GM21723 (cell line): ENCODE measurements around the gene FAF1.
"Not testable (repeated sequence)": the region's sequence is repeated elsewhere in the genome, so short reads cannot be mapped to it uniquely, and the experiment has no call there.

Source experiments
- ATAC-seq: cut with Tn5 transposase; IDR thresholded peaks from one replicate; pipeline ENCODE4 v1.9.1; 2021; ENCODE audit warnings: mild to moderate bottlenecking, moderate library complexity; ENCODE audit not compliant: unreplicated experiment

Gene FAF1

GRCh38 chr1:50915621-50916020 is 44.4 kb downstream of the FAF1 start:
- ATAC-seq: no peak

- no peak for ATAC-seq
Measured at GRCh38 chr1:50913954-50914353, 46.1 kb downstream of the FAF1 start.

GRCh38 chr1:50910356-50910755 is 49.7 kb downstream of the FAF1 start:
- ATAC-seq: not testable (repeated sequence)

- not testable (repeated sequence) for ATAC-seq
Measured at GRCh38 chr1:50907610-50908009, 52.5 kb downstream of the FAF1 start.

- not testable (repeated sequence) for ATAC-seq
Measured at GRCh38 chr1:50906050-50906449, 54.0 kb downstream of the FAF1 start.

- no peak for ATAC-seq
Measured at GRCh38 chr1:50902419-50902818, 57.6 kb downstream of the FAF1 start.

- ATAC-seq: no peak
Measured at GRCh38 chr1:50901872-50902271, 58.2 kb downstream of the FAF1 start.

DNA sequence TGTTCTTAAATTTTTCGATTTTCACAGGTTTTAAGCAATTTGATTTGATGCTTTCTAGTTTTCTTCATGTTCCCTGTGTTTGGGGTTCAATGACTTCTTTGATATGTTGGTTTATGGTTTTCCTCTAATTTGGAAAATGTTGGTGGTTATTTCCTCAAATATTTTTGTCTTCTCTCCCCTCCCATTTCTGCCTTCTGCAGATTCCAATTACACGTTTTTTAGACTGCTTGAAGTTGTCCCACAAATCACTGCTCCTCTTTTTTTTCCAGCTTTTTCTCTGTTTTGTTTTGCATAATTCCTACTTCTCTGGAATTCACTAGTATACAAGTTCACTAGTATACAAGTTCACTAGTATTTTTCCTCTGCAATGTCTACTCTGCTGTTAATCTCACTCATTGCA is 61.3 kb downstream of the FAF1 start:
- no peak for ATAC-seq

DNA sequence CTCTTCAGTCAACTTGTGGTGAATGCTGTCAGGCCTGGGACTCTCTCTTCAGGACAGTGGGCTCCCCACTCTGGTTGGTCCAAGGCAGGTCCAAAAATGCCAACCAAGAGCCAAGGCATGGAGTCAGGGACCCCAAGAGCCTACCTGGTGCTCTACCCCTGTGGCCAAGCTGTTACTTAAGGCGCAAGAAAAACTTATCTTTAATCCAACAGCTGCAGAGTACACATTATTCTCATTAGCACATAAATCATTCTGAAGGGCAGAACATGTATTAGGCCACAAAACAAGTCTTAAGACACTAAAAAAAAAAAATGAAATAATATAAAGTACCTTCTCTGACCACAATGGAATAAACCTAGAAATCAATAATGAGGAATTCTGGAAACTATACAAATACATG is 65.7 kb downstream of the FAF1 start:
- no peak for ATAC-seq

DNA sequence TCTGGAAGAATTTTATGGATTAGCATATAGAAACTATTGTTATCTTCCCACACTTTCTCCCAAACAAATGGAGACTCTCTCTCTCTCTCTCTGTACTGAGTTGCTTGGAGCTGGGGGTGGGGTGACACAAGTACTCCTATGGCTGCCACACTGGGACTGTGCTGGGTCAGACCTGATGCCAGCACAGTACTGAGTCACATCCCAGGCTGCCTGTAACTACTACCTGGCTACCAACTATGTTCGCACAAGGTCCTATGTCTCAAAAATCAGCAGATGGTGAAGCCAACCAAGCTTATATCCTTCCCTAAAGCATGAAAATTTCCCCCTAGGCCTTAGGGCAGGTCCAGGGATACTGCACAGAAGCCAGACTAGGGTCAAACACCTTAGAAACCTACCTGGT is 66.6 kb downstream of the FAF1 start:
- ATAC-seq: no peak

- not testable (repeated sequence) for ATAC-seq
Measured at GRCh38 chr1:50887555-50887954, 72.5 kb downstream of the FAF1 start.

DNA sequence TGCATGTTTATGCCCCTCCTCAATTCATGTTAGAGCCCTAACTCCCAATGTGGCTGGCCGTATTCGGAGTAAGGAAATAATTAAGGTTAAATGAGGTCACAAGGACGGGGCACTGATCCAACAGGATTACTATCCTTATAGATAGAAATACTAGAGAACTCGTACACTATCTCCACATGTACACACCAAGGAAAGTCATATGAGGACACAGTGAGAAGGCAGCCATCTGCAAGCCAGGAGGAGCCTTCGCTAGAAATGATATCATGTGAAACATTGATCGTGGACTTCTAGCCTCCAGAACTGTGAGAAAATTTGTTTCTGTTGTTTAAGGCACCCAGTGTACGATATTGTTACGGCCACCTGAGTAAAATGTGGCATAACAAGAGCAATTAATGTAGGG is 79.7 kb downstream of the FAF1 start:
- ATAC-seq: no peak

- ATAC-seq: no peak
Measured at GRCh38 chr1:50879137-50879536, 80.9 kb downstream of the FAF1 start.

DNA sequence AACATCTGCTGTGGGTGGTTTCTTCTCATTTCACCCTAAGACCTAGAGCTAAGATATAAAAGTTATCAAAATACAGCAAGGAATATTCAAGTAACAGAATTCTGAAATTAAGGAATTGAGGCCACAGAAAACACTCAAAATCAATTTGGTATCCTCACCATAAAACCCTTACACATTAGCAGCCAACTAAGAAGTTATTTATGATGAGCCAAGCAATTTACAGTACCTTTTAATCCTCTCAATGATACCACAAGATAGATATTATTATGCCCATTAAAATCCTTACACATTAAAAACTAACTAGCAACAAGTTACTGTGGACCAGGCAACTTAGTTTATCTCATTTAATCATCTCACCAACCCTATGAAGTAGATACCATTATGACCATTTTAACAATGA is 81.6 kb downstream of the FAF1 start:
- no peak for ATAC-seq

- ATAC-seq: no peak
Measured at GRCh38 chr1:50877641-50878040, 82.4 kb downstream of the FAF1 start.

DNA sequence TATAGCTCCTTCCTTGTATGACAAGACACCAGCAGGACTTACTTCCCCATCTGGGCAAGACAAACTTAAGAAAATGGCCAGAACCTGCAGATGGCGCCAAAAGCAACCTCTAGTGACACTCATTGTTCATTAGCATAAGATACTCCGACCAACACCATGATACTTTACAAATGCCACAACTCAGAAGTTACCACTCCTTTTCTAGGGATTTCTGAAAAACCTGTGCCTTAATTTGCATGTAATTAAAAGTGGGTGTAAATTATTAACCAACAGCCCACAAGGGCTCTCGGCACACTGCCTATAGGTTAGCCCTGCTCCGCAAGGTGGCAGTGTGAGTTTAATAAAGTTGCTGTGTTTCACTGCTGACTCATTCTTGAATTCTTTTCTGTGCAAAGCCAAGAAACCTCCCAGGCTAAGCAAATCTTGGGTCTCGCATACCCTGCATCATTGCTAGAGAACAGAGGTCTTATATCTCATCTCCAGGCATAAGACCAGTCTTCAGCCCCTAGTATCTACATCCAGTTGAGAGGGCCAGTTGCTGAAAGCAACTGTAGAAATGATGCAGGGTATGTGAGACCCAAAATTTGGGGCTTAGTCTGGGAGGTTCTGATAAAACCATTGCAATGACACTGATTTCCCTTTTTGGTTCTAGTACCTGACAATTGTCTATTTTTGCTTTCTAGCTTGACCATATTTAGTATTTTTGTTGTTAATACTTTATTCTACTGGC is 86.4 kb downstream of the FAF1 start:
- ATAC-seq: peak; percentile 92

DNA sequence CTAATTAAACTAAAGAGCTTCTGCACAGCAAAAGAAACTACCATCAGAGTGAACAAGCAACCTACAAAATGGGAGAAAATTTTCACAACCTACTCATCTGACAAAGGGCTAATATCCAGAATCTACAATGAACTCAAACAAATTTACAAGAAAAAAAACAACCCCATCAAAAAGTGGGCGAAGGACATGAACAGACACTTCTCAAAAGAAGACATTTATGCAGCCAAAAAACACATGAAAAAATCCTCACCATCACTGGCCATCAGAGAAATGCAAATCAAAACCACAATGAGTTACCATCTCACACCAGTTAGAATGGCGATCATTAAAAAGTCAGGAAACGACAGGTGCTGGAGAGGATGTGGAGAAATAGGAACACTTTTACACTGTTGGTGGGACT is 95.2 kb downstream of the FAF1 start:
- ATAC-seq: not testable (repeated sequence)

- ATAC-seq: no peak
Measured at GRCh38 chr1:50861772-50862171, 98.3 kb downstream of the FAF1 start.

DNA sequence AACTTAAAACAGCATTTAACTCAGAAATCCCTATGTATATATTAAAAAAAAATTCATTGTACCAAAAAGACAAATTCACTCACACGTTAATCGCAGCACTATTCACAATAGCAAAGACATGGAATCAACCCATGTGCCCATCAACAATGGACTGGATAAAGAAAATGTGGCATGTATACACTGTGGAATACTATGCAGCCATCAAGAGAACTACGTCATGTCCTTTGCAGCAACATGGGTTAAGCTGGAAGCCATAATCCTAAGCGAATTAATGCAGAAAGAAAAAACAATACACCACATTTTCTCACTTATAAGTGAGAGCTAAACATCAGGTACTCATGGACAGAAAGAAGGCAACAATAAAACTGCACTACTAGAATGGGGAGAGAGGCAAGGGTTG is 99.4 kb downstream of the FAF1 start:
- no peak for ATAC-seq

DNA sequence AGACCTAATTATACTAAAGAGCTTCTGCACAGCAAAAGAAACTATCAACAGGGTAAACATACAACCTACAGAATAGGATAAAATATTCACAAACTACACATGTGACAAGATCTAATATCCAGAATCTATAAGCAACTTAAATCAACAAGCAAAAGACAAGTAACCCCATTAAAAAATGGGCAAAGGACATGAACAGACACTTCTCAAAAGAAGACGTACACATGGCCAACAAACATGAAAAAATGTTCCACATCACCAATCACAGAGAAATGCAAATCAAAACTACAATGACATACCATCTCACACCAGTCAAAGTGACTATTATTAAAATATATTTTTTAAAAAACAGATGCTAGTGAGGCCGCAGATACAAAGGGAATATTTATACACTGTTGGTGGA is 99.8 kb downstream of the FAF1 start:
- ATAC-seq: no peak

GRCh38 chr1:50859657-50860056 is 100.4 kb downstream of the FAF1 start:
- ATAC-seq: no peak

DNA sequence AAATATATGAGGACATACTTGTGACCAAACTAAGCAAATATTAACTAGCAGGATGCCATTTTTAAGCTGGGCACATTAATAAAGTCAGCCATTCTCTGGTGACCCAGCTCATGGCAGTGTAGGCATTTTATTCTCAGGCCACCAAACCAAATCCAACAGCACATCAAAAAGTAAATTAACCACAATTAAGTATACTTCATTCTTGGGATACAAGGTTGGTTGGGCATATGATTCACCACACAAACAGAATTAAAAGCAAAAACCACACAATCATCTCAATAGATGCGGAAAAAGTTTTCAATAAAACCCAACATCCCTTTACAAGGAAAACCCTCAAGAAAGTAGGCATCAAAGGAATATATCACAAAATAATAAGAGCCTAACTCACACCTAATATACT is 101.3 kb downstream of the FAF1 start:
- ATAC-seq: no peak

DNA sequence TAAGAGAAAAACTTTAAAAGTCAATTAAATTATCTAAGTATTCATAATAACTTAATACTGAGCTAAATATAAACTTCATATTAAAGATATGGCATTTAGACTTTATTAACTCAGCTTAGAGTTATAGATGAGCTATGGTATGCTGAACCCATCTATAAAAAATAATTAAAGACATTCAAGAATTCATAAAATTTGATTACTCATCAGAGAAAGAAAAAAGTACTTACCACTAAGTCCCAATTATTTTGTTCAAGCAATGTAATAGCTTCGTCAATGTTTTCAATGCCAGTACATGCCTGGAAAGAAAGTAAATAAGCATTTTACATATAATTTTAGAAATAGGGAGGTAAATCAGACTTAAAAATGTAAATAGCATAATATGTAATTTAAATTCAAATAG is 102.4 kb downstream of the FAF1 start:
- ATAC-seq: no peak
